Neural cell (in vitro differentiated cells): Measurements from ENCODE around the gene RANBP9. TPM values are rescaled to one million over a fixed set of nuclear protein-coding genes. Genes with fewer than 3 reads are reported as not detected.

Source experiments
- H2AFZ ChIP-seq: fragments of 200-600, 300-800 bp; sonication (generic), shearing (Covaris generic); 2 replicates; pipeline ENCODE4 v1.6.0; 2014; ENCODE audit warnings: low read depth, mild to moderate bottlenecking, antibody characterized with exemption, low read length, moderate library complexity
- H3F3A ChIP-seq: fragments of 200-600 bp; shearing (Covaris generic); 2 replicates; pipeline ENCODE4 v1.6.1; 2016; ENCODE audit warnings: mild to moderate bottlenecking, moderate library complexity, mixed read lengths, antibody characterized with exemption, low read length; ENCODE audit not compliant: insufficient read depth, poor library complexity, severe bottlenecking
- H3K27ac ChIP-seq: fragments of 200-600, 300-800 bp; sonication (generic), shearing (Covaris generic); 2 replicates; pipeline ENCODE4 v1.5.1; 2014; ENCODE audit warnings: mild to moderate bottlenecking, low read length, moderate library complexity
- H3K27me3 ChIP-seq: fragments of 300-800, 200-600 bp; sonication (generic), shearing (Covaris generic); 2 replicates; pipeline ENCODE4 v1.6.0; 2014; ENCODE audit warnings: mild to moderate bottlenecking, low read depth, low read length, moderate library complexity; ENCODE audit not compliant: insufficient read depth
- H3K36me3 ChIP-seq: fragments of 300-800, 200-600 bp; sonication (generic), shearing (Covaris generic); 2 replicates; pipeline ENCODE4 v1.5.1; 2014; ENCODE audit warnings: mild to moderate bottlenecking, antibody characterized with exemption, low read length, moderate library complexity; ENCODE audit not compliant: insufficient read depth
- H3K4me2 ChIP-seq: fragments of 300-800, 200-600 bp; sonication (generic), shearing (Covaris generic); 2 replicates; pipeline ENCODE4 v1.6.0; 2014; ENCODE audit warnings: mild to moderate bottlenecking, low read length
- H3K4me3 ChIP-seq: fragments of 300-800, 200-600 bp; sonication (generic), shearing (Covaris generic); 2 replicates; pipeline ENCODE4 v1.5.1; 2014; ENCODE audit warnings: mild to moderate bottlenecking, low read length, moderate library complexity
- H3K79me2 ChIP-seq: fragments of 200-600 bp; shearing (Covaris generic); replicated peaks from 2 replicates; pipeline ENCODE4 v1.6.0; 2014; ENCODE audit warnings: mild to moderate bottlenecking, low read length, moderate library complexity; ENCODE audit not compliant: insufficient read depth
- H3K9ac ChIP-seq: fragments of 300-800, 200-600 bp; sonication (generic), shearing (Covaris generic); 2 replicates; pipeline ENCODE4 v1.6.1; 2016; ENCODE audit warnings: mild to moderate bottlenecking, low read length, mixed read lengths
- H3K9me2 ChIP-seq: fragments of 200-600 bp; shearing (Covaris generic); 2 replicates; pipeline ENCODE4 v1.6.1; 2016; ENCODE audit warnings: mild to moderate bottlenecking, low read length, mixed read lengths; ENCODE audit not compliant: insufficient read depth
- H3K9me3 ChIP-seq: fragments of 200-600, 300-800 bp; sonication (generic), shearing (Covaris generic); 2 replicates; pipeline ENCODE4 v1.6.1; 2016; ENCODE audit warnings: mild to moderate bottlenecking, mixed run types, low read length, moderate library complexity, mixed read lengths
- H4K20me1 ChIP-seq: fragments of 200-600 bp; shearing (Covaris generic); 2 replicates; pipeline ENCODE4 v1.6.1; 2016; ENCODE audit warnings: mild to moderate bottlenecking, mixed run types; ENCODE audit not compliant: insufficient read depth
- CTCF ChIP-seq: fragments of 450-650 bp; IDR thresholded peaks from 2 replicates; pipeline ENCODE4 v1.5.1; 2014; ENCODE audit warnings: antibody characterized with exemption, mild to moderate bottlenecking, moderate library complexity; ENCODE audit not compliant: poor library complexity, severe bottlenecking
- EP300 ChIP-seq: fragments of 450-650 bp; conservative IDR thresholded peaks from 2 replicates; pipeline ENCODE4 v1.6.1; 2014; ENCODE audit warnings: antibody characterized with exemption, mild to moderate bottlenecking, moderate library complexity; ENCODE audit not compliant: poor library complexity, severe bottlenecking
- EZH2 ChIP-seq: fragments of 200-600, 300-800 bp; shearing (Covaris generic), sonication (generic); IDR thresholded peaks from 2 replicates; pipeline ENCODE4 v1.6.1; 2014; ENCODE audit warnings: antibody characterized with exemption, low read length, borderline replicate concordance, mild to moderate bottlenecking; ENCODE audit not compliant: insufficient read depth, poor library complexity, severe bottlenecking
- MXI1 ChIP-seq: fragments of 450-650 bp; conservative IDR thresholded peaks from 2 replicates; pipeline ENCODE4 v1.6.1; 2014; ENCODE audit warnings: antibody characterized with exemption, mild to moderate bottlenecking; ENCODE audit not compliant: poor library complexity, severe bottlenecking
- POLR2AphosphoS5 ChIP-seq: IDR thresholded peaks from 2 replicates; pipeline ENCODE4 v1.6.1; 2012
- RAD21 ChIP-seq: fragments of 450-650 bp; conservative IDR thresholded peaks from 2 replicates; pipeline ENCODE4 v1.6.1; 2014; ENCODE audit warnings: antibody characterized with exemption, mild to moderate bottlenecking, moderate library complexity
- REST ChIP-seq: IDR thresholded peaks from 2 replicates; pipeline ENCODE4 v1.6.1; 2012; ENCODE audit warnings: borderline replicate concordance
- SMC3 ChIP-seq: fragments of 450-650 bp; conservative IDR thresholded peaks from 2 replicates; pipeline ENCODE4 v1.6.1; 2014; ENCODE audit warnings: antibody characterized with exemption, mild to moderate bottlenecking, moderate library complexity; ENCODE audit not compliant: poor library complexity
- TAF1 ChIP-seq: IDR thresholded peaks from 2 replicates; pipeline ENCODE4 v1.6.1; 2012; ENCODE audit warnings: low read depth
- polyA plus RNA-seq: library from polyadenylated mRNA; depleted of rRNA; stranded (reverse); fragments of >200 nt; gene quantifications from 2 replicates; pipeline ENCODE4 v1.2.3, GENCODE V29; 2014

Gene RANBP9
- polyA plus RNA-seq, 1 donor from 2014 or later, result 52.2 TPM

GRCh38 chr6:13643125-13643524, 68.5 kb downstream of the RANBP9 start:
- Histone ChIP-seq H4K20me1 (no peaks in the 10 kb centered on the region), H3K27me3 (no peaks in the 10 kb centered on the region), H3K27ac (no peak overlapping the region), H3K36me3 (peaks cover 5% of the 10 kb centered on the region), H2AFZ (no peak overlapping the region), H3K9me3 (no peaks in the 10 kb centered on the region), H3K4me3 (no peak overlapping the region), H3K9ac (no peak overlapping the region), H3K9me2 (no peaks in the 10 kb centered on the region), H3K79me2 (no peaks in the 10 kb centered on the region), H3K4me2 (no peak overlapping the region), H3F3A (no peaks in the 10 kb centered on the region)
- TF ChIP-seq POLR2AphosphoS5 (no peak), REST (no peak), MXI1 (no peak), RAD21 (no peak), EP300 (no peak), CTCF (no peak), SMC3 (no peak), TAF1 (no peak), EZH2 (no peak)

GRCh38 chr6:13641315-13641714, 70.3 kb downstream of the RANBP9 start:
- Histone ChIP-seq H3F3A (no peaks in the 10 kb centered on the region), H3K4me2 (no peak overlapping the region), H3K4me3 (no peak overlapping the region), H4K20me1 (no peaks in the 10 kb centered on the region), H2AFZ (no peak overlapping the region), H3K27me3 (no peaks in the 10 kb centered on the region), H3K9me3 (no peaks in the 10 kb centered on the region), H3K79me2 (no peaks in the 10 kb centered on the region), H3K9me2 (no peaks in the 10 kb centered on the region), H3K27ac (no peak overlapping the region), H3K9ac (no peak overlapping the region), H3K36me3 (peaks cover 16% of the 10 kb centered on the region)
- TF ChIP-seq POLR2AphosphoS5, result no peak
- no peak for TF ChIP-seq RAD21
- no peak for TF ChIP-seq REST
- no peak for TF ChIP-seq EZH2
- no peak for TF ChIP-seq EP300
- TF ChIP-seq CTCF, result no peak
- TF ChIP-seq MXI1, result no peak
- no peak for TF ChIP-seq SMC3
- TF ChIP-seq TAF1, result no peak
